ENCODE results near the gene DGKB. TPM values are rescaled to one million over a fixed set of nuclear protein-coding genes. Genes with fewer than 3 reads are reported as not detected.

DGKB gene
- total and polyA plus RNA-seq, 2 of the 8 experiments (the other 6 are each of a cell fraction or from before 2014, with no cell fraction given): 1.9 to 2.6 TPM

GRCh38 chr7:14115701-14116100 lies 786.9 kb downstream of the DGKB start (continued):
- TF ChIP-seq RFX5 (IDR thresholded peaks at IDR 0.05; ENCODE audit: borderline replicate concordance, low read depth, low read length) (no peak), POU5F1 (IDR thresholded peaks at IDR 0.05; ENCODE audit: low read depth, low read length) (no peak), BRCA1 (IDR thresholded peaks at IDR 0.05; ENCODE audit: low read depth, low read length) (no peak), KDM1A (IDR thresholded peaks at IDR 0.05; ENCODE audit: borderline replicate concordance, low read length) (no peak), SIN3A (conservative IDR thresholded peaks at IDR 0.05 in 1 of 2, IDR thresholded peaks at IDR 0.05 in 1 of 2; ENCODE audit: low read depth in 1 of 2, low read length in 2 of 2) (no peak), TAF1 (IDR thresholded peaks at IDR 0.05; ENCODE audit: low read depth, low read length) (no peak)

All from H1 (cell line).